GM12875 (cell line): ENCODE results near the gene SLC27A2.

Experiments used
- H3K4me3 ChIP-seq: one replicate; pipeline ENCODE4 v1.5.1; 2011; ENCODE audit warnings: low read depth, low read length, control low read depth
- TF ChIP-seq, protein P1 (sequence below): IDR thresholded peaks from 2 replicates; pipeline ENCODE4 v1.5.1; 2011; ENCODE audit warnings: low read depth, mild to moderate bottlenecking, control low read depth, inconsistent platforms, low read length, moderate library complexity, borderline replicate concordance; ENCODE audit not compliant: insufficient read depth

Gene SLC27A2

DNA sequence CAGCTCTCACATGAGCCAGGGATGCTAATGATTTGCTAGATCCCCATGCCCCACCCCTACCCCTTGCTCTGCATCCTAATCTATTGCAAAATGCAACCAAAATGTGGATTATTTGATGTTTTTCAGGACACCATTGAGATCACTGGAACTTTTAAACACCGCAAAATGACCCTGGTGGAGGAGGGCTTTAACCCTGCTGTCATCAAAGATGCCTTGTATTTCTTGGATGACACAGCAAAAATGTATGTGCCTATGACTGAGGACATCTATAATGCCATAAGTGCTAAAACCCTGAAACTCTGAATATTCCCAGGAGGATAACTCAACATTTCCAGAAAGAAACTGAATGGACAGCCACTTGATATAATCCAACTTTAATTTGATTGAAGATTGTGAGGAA is 53.8 kb downstream of the SLC27A2 start:
- TF ChIP-seq, protein P1, sequence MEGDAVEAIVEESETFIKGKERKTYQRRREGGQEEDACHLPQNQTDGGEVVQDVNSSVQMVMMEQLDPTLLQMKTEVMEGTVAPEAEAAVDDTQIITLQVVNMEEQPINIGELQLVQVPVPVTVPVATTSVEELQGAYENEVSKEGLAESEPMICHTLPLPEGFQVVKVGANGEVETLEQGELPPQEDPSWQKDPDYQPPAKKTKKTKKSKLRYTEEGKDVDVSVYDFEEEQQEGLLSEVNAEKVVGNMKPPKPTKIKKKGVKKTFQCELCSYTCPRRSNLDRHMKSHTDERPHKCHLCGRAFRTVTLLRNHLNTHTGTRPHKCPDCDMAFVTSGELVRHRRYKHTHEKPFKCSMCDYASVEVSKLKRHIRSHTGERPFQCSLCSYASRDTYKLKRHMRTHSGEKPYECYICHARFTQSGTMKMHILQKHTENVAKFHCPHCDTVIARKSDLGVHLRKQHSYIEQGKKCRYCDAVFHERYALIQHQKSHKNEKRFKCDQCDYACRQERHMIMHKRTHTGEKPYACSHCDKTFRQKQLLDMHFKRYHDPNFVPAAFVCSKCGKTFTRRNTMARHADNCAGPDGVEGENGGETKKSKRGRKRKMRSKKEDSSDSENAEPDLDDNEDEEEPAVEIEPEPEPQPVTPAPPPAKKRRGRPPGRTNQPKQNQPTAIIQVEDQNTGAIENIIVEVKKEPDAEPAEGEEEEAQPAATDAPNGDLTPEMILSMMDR, result no peak
- no peak overlapping the region for H3K4me3 ChIP-seq

DNA sequence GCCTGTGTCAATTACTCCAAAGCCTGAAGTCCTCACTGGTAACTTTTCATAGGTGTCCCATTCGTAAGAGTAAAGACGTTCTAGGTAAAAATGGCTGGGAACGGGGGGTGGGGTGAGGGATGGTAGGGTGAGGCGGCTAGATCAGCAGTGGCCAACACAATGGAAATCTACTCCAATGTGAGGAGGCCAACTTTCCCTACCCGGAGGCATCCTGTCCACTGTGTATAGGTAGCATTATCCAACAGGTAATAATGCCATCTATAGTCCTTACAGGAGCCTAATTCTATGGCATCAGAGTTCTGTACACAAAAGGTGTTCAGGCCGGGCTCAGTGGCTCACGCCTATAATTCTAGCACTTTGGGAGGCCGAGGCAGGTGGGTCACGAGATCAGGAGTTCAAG is 54.4 kb downstream of the SLC27A2 start:
- TF ChIP-seq, protein P1, result no peak
- H3K4me3 ChIP-seq, result no peak overlapping the region

DNA sequence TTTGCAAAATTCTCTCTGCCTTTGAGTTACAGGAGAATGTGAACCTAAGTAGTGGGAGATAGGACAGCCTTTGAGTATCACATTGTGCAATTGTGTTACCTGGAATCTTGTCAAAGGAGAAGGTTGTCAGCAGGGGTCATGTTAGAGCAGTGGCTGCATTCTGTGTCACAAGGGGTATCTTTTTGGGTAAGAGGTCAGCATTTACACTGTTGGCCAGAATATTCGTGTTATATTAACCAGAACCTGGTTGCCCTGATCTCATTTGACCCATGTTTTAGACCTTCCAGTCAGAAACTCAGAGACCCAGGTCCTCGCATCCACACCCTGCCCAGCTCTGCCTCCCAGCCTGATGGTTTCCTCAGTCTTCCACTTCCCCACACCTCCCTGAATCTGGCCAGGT is 56.3 kb downstream of the SLC27A2 start:
- no peak overlapping the region for H3K4me3 ChIP-seq
- TF ChIP-seq, protein P1, result no peak

DNA sequence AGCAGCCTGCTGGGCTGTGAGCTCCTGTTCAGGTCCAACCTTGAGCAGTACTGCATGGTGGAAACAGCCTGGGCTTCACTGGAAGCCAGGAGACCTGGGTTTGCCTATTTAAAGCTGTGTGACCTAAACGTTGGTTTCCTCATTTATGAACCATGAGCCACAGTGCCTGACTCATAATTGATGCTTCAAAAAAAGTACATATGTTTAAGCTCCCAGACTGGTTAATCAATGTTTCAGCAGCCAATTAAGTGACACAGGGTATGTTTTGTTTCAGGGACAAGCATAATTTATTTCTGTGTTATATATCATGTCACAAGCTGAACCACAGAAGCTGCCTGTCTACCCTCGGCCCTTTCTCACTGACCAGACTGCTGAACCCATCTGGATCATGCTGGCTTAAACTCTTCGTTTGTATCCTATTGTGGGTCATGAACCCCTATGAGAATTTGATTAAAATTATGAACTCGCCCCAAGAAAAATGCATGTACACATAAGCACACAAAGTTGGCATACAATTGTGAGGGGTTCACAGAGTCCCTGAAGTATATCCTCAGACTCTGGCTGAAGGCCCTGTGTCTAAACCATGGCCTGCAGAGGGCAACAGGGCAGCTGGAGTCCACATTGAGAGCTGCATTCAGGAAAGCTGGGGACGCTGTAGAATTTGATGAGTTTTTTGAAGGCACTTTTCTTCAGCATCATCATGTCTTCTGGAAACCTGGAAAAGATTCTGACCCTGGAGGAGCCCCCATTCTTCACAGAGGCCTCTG is 59.9 kb downstream of the SLC27A2 start:
- TF ChIP-seq, protein P1, result no peak
- no peak overlapping the region for H3K4me3 ChIP-seq

DNA sequence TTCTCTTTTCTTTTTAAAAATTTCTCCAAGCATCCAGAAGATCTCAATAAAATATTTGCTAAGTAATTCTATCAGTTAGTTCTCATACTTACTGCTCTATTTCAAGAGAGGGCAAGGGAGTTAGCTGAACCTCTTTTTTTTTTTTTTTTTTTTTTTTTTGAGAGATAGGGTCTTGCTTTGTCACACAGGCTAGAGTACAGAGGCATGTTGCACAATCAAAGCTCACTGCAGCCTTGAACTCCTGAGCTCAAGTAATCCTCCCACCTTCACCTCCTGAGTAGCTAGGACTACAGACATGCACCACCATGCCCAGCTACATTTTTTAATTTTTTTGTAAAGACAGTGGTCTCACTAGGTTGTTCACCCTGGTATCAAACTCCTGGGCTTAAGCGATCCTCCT is 62.2 kb downstream of the SLC27A2 start:
- no peak overlapping the region for H3K4me3 ChIP-seq
- TF ChIP-seq, protein P1, result no peak

DNA sequence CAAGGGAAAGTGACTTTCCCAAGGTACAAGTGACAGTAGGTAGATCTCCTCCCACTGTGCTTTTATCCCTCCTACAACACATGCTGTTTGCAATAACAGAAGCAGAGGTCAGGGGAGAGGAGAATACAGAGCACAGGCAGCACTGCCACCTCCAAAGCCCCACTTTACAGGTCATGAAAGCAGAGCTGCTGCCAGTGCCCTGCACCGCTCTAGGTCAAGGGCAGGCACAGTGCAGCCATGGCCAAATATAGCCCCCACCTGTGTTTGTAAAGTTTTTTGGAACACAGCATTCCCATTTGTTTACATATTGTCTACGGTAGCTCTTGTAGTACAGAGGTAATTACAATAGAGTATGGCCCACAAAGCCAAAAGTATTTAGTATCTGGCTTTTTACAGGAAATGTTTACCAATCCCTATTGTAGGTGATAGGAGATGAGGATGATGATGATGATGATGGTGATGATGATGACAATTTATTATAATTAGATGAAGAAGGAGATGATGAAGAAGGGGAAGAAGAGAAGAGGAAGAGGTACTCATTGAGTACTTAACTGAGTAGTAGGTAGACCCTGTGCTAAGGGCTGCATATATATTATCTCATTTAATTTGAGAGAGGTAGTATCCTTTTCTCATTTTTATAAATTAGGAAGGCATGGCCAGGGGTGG is 63.1 kb downstream of the SLC27A2 start:
- H3K4me3 ChIP-seq, result no peak overlapping the region

More for the DNA sequence above, 63.1 kb downstream of the SLC27A2 start:
- TF ChIP-seq, protein P1, result no peak
